ENCODE measurements around the gene HEMK1. TPM values are rescaled to one million over a fixed set of nuclear protein-coding genes. Genes with fewer than 3 reads are reported as not detected.

The HEMK1 gene
- polyA plus RNA-seq, 3 donors = 24.0 to 33.4 (median 27.9) TPM

- DNase-seq = no peak
These were observed 2.2 kb downstream of the HEMK1 start for GRCh38 chr3:50571486-50571885.

DNA sequence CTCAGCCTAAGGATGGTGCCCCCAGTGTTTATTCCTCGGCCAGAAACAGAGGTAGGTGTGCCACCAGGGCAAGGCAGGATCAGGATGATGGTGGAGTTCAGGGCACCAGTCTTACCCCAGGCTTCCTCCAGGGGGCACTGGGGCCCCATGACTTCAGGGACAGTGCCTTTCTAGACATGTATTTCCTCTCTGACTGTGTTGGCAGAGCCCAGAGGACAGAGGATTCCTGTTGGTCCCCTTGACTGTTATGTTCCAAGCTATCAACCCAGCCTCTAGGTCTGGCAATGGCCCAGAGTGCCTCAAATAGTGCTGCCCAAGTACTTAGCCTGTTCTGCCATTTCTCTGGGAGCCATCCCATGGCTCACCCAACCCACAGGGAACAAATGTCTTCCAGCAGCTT is 2.8 kb downstream of the HEMK1 start:
- peak; percentile 59 for DNase-seq

DNA sequence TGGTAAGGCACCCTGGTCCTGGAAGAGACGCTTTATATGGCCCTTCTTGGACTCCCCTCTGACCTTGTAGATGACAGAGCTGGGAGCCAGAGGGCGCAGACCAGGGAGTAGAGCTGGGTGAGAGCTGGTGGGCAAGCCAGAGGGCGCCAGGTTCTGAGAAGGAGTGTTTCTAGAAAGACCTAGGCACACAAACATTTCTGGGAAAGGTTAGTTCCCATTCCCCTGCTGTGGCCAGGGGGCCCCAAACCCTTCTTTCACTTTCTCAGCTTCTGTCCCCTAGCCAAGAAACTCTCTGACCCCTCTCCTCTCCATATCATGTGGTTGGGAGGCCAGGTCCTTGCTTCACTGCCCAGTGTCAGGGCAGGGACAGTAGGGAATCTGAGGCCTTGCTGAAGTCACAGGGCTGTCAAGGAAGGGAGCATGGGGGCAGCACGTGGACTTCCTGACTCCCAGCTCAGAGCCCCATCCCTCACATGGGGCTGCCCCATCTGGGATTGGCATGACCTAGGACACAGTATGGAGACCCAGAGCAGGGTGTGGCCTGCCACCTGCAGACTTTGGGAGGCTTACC is 3.6 kb downstream of the HEMK1 start:
- DNase-seq = no peak

DNA sequence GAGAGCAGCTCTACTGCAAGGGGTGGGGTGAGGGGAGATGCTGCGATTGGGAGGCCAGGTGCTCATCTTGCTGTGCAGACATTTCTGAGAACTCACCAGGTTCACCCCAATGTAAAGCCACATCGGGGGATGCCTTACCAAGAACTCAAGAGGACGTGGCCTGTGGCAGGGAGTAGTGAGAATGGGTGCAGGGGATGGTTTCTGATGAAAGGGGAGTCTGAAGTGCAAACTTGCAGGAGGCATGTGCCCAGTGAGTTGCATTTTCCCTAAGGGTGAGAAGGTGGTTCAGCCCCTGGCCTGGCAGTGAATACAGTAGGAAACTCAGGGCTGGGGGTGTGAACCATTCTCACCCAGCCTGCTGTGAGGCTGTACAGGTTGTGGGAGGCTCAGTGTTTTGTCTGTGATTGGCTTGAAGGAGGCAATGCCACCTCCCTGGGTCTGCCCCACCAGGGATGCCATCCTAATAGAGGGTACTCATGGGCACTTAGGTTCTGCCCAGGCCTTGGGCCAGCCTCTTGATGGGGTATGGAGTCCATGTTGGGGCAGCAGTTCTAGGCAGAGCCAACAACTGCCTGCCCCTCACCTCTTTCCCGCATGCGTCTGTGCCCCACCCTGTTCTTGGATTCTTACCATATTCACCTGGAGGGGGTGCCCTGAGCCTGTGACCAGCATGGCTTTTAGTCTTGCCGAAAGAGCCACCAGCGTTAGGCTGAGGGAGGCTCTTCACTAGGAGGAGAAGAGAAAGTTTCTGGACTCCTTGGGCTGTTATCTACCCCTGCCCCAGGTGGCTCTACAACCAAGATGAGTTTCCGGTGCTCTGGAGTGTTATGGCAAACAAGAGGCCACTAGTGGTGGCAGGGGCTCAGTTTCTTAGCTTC is 4.5 kb downstream of the HEMK1 start:
- DNase-seq = no peak

DNA sequence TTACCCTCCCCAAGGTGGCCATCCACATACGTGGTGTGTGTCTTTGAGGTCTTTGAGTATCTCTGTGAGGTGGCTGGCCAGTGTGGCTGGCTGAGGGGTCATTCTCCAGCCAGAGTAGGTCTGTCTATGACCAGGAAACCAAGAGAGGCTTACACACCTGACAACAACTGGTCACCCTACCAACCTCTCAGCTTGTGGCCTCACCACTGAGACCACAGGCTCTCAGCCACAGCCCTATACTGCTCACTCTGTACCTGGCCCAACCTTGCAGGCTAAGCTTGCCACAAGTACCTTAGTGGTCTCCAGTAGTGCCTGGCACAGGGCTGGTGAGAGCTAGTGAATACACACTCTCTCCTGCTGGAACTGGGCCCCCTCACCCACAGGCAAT is 5.1 kb downstream of the HEMK1 start:
- no peak for DNase-seq

DNA sequence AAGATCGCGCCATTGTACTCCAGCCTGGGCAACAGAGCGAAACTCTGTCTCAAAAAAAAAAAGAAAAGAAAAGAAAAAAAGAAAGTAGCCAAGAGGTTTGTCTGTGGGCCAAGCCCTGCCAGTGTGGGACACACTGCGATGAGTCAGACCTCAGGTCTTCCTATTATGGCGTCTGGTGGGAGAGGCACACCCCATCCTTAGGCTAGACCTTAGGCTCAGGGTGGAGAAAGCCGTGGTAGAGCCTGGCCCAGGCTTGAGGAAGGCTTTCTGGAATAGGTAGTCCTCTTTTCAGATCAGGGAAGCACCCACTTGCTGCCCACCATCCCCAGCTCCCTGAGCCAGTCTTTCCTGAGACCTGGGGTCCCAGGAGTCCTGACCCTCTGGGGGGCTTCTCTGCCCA is 6.0 kb downstream of the HEMK1 start:
- DNase-seq = no peak

GRCh38 chr3:50577348-50577747 is 8.0 kb downstream of the HEMK1 start:
- no peak for DNase-seq

GRCh38 chr3:50580683-50581458 is 11.5 kb downstream of the HEMK1 start:
- no peak for DNase-seq

GRCh38 chr3:50581459-50581842 is 12.1 kb downstream of the HEMK1 start:
- no peak for DNase-seq

- DNase-seq = no peak
These were observed 12.8 kb downstream of the HEMK1 start for GRCh38 chr3:50582083-50582482.

DNA sequence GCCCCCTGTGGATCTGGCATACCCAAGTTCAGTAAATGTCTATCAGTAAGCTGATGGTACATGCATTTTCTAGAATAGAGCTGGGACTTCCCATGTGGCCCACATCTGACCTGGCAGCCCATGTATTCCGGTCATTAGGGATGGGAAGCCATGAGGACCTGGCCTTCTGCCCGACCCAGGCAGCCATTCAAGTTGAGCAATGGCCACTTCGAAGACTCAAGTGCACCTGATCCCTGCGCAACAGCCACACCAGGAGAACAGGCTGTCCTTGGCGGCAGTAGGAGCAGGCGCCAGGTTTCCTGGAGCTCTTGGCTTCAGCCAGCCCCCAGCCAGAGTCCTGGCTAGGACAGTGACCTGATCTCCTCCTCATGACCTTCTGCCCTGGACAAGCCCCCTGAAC is 14.6 kb downstream of the HEMK1 start:
- no peak for DNase-seq

- DNase-seq = no peak
These were observed 15.1 kb downstream of the HEMK1 start for GRCh38 chr3:50584391-50584790.

DNA sequence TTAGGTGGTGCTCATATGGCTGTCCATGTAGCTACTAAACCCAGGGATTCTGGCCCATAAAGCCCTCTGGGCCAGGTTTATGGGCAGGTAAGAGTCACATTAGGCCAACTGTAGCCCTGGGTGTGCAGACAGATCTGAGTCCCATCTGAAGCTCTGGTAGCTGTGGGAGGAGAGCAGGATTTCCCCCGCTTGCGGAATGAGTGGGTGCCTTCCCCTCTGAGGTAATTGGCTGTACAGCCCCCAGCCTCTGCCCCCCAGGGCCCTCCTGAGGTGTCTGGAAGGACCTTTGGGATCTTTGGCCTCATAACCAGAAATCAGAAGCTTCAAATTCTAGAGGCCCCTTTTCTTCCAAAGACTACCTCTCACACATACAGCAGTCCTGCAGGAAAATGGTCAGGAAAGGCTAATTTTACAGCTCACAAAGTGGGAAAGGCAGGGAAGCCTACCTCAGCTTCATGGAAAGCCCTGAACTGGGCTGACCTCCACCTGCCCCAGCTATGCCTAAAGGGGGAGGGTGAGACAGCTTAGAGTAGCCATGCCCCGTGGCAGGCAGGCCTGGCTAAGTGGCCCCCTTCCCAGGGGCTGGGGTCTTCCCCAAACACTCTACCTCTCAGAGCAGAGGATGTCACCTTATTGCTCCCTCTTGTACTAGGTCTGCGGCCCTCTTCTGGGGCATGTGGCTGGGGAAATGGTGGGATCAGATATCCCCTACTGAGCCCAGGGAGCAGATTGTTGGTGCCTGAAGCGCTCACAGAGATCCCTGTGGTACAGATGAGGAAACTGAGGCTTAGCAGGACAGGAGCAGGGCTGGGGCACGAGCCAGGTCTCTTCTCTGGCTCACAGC is 16.8 kb downstream of the HEMK1 start:
- DNase-seq = no peak

GRCh38 chr3:50586763-50587070 is 17.4 kb downstream of the HEMK1 start:
- DNase-seq = no peak

DNA sequence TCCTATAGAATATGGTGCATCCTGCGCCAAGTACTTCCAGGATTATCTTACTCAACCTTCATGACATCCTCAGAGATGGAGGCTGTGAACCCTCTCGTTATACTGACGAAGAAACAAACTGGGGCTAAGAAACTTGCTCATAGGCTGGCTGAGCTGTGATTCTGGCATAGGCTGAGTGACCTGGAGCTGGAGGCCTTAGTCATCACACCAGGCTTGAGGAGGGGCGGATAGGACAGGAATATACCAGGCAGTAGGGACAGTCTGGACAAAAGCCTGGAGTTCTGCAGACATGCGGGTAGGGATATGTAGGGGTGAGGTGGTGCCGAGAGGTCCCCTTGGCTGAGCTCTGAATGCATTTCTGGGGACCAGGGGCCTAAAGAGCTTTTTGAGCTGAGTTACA is 18.1 kb downstream of the HEMK1 start:
- DNase-seq = no peak

GRCh38 chr3:50587806-50588758 is 18.8 kb downstream of the HEMK1 start:
- DNase-seq = no peak

GRCh38 chr3:50588759-50589433 is 19.6 kb downstream of the HEMK1 start:
- DNase-seq = no peak

DNA sequence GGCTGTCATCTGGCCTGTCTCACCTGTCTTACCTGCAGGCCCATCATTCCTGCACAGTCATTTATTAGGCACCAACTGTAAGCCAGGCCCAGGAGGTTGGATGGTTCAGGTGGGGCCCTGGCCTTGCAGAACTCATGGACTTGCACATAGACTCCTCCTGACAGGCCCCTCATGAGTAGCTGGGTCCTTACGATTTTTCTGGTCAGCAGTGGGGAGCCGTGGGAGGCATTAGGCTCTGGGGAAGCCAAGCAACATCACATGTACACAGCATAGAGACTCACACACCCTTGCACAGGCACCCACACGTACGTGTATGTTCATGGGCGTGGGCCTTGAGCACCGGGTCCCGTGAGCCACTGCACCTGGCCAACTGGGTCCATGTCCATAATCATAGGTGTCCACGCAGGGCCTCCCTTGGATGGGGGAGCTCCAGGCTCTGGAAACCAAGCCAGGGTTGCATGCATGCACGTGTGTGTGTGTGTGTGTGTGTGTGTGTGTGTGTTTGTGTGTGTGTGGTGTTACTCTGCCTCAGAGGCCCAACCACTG is 21.9 kb downstream of the HEMK1 start:
- no peak for DNase-seq

DNA sequence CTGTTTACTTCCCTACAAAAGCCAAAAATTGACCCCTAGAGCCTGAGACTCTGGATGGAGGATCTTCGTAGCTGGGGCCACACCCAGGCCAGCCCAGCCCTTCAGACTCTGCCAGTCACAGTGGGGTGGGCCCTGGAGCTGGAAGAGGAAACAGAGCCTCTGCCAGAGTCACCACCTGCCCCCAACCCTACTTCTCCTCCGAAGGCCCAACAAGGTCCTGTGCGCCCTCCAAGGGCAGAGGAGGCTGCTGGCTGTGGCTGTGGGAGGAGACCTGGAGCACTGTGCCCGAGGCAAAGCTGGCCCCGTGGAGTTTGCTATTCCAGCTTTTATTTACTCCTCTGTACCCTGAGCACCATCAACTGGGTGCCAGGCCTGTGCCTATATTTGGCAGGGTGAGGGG is 23.2 kb downstream of the HEMK1 start:
- DNase-seq = no peak

GRCh38 chr3:50594253-50594785 is 25.0 kb downstream of the HEMK1 start:
- no peak for DNase-seq

Measured in renal pelvis (tissue), 4 donors.